Activated T-cell treated with anti-CD3 and anti-CD28 coated beads, Interleukin-2, amount 50 U/mL, for 1 hour (primary cell): ENCODE measurements around the gene SLC17A4.

Experiments used
- DNase-seq: peaks from one replicate; pipeline ENCODE4 v3.0.0-alpha.2; 2020

Gene SLC17A4

DNA sequence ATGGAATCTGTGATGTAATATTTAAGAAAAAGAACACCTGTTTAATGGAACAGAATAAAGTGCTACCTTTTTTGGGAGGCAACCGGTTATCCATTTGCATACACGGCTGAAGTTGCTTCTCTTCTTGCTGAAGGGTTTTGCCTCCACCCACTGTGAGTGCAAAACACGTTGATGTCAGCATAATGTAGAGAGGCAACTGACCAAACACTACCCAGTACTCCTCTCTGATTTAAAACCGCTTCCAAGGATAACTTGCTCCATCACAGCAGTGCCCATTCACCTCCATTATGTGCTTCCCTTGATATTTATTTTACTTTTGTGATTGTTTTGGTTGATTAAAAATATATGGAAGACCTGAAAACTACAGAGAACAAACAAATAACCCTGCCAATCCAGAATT lies 75.9 kb downstream of the SLC17A4 start:
- no peak for DNase-seq
